Ureter (tissue), 1 donor: ENCODE data around the gene UPK3A. TPM values are rescaled to one million over a fixed set of nuclear protein-coding genes. Genes with fewer than 3 reads are reported as not detected.
"Not testable (repeated sequence)": the region's sequence is repeated elsewhere in the genome, so short reads cannot be mapped to it uniquely, and the experiment has no call there.

Experiments used
- DNase-seq: peaks from one replicate; pipeline ENCODE4 v3.0.0-alpha.2; 2020; ENCODE audit warnings: low spot score
- total RNA-seq: library from RNA; stranded (reverse); gene quantifications from one replicate; pipeline ENCODE4 v1.2.4, GENCODE V29; 2023
- donor health status: DM: yes; HTN: yes; CAD: no.

UPK3A gene
- total RNA-seq, 1 donor from 2014 or later: 233 TPM

DNA sequence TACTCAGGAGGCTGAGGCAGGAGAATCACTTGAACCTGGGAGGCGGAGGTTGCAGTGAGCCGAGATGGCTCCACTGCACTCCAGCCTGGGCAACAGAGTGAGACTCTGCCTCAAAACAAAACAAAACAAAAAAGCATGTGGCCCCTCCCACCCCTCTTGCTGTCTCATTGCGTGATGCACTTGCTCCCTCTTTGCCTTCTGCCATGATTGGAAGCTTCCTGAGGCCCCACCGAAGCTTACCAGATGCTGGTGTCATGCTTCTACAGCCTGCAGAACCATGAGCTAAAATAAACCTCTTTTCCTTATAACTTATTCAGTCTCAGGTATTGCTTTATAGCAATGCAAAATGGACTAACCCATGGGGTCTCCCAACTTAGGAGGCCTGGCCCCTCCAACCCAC, 26.8 kb upstream of the UPK3A start:
- DNase-seq: not testable (repeated sequence)

DNA sequence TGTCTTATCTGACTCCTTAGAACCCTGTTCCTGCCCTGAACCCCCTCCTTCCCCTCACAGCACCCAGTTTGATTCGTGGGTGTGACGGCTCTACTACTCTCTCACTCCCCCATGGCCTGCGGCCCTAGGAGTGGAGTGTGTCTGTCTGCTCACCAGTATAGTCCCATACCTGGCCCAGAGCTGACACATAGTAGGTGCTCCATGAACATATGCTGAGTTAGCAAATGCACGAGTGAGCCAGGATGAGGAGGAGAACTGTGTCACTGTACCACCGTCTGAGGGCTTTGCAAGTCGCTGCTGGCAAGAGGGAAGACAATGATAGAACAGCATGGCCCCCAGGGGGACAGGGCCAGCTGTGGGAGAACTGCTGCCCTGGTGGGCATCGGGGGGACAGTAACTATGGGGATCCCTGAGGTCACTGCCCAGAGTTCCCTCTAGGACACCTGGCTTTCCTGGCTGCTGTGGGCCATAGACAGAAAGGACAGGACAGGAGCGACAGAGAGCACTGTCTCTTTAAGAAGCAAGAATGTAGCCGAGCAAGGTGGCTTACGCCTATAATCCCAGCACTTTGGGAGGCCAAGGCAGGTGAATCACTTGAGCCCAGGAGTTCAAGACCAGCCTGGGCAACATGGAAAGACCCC, 24.9 kb upstream of the UPK3A start:
- DNase-seq: no peak

DNA sequence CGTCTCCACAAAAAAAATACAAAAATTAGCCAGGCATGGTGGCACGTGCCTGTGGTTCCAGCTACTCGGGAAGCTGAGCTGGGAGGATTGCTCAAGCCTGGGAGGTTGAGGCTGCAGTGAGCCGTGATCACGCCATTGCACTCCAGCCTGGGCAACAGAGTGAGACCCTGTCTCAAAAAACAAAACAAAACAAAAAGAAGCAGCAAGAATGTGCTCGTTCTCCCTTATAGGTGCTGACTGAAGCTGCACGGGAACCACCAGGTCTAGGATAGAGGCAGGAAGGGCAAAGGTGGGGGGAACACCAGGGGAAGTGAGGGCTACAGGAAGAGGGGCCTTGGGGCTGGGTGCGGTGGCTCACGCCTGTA, 24.4 kb upstream of the UPK3A start:
- not testable (repeated sequence) for DNase-seq

GRCh38 chr22:45261407-45262088, 23.2 kb upstream of the UPK3A start:
- no peak for DNase-seq

DNA sequence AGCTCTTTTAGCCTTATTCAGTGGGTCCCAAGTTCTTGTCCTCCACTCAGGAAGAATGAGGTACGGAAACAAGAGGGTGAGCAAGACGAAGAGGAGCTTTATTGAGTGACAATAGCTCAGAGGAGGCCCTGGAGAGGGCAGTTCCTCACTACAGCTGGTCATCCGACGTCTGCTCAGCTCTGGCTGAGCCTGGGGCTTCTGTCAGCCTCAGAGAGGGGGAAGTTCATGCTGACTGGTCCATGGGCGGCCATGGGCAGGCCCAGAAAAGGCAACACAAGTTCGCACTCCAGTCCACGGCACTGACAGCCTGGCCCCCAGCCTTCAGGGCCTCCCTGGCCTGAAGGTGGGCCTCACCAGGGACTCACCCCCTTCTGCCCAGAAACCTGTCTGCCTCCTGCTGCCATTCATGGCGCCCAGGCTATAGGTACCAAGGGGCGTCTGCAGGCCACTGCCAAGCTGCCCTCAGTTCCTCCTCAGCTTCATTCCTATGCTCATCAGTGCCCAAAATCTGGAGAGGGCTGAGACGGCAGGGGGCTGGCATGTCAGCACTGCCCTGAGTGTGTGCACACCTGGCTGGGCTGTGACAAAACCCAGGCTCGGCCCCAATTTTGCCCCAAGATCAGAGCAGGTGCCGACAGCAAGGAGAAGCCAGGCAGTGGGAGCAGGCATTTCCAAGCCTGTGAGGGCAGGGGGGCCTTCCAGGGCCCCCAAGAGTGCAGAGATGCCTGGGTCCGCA, 22.4 kb upstream of the UPK3A start:
- DNase-seq: no peak

GRCh38 chr22:45262931-45263462, 21.8 kb upstream of the UPK3A start:
- no peak for DNase-seq

DNA sequence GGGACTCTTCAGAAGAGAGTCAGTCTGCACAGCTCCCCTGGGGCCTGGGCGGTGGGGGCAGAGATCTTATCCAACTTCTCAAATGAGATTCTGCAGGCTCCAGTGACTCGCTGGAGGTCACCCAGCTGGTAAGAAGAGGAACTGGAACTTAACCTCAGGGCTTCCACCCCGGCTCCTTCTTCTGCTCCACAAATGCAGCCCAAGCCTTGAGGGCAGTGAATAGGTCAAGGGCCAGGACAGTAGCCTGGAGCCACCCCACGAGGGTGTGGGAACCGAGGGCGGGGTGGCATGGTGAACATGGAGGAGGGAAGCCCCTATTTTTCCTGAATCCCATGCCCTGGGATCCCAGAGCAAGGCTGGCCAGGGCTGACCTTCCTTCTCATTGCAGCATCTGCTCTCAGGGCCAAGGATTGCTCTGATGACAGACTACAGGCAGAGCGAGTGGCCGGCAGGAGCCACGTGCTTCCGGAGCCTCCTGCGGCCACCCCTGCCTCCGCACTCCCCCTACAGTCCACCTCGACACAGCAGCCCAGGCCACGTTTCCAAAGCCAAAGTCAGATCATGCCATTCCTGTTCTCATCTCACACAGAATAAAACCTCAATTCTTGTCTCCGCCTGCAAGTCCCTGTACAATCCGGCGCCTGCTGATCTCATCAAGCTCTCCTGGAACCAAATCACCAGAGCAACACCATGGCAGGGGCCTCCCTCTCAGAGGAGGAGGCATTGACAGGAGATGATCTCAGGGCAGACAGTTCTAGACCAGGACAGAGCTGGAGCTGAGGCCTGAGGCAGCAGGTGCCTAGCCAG, 21.1 kb upstream of the UPK3A start:
- peak; percentile 80 for DNase-seq

GRCh38 chr22:45265535-45265934, 19.2 kb upstream of the UPK3A start:
- DNase-seq: no peak

GRCh38 chr22:45268167-45268957, 16.4 kb upstream of the UPK3A start:
- no peak for DNase-seq

- peak; percentile 84 for DNase-seq
These were observed 15.5 kb upstream of the UPK3A start for GRCh38 chr22:45268958-45269844.

- DNase-seq: no peak
These were observed 14.4 kb upstream of the UPK3A start for GRCh38 chr22:45270095-45271020.

- DNase-seq: no peak
These were observed 13.0 kb upstream of the UPK3A start for GRCh38 chr22:45271667-45272201.

DNA sequence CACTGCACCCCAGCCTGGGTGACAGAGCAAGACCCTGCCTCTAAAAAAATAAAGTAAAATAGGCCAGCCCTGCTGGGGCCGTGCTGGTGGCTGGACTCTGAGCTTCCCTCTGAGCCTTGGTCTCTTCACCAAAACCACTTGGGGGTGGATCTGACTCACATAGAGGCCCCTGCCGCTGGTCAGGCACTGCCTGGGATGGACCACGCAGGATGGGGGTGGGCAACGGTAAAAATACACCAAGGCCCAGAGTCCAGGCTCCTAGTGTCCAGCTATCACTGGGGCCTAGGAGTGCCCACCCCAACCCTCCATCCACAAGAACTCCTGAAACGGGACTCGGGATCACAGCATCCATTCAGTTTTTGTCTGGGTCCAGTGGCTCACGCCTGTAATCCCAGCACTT, 12.3 kb upstream of the UPK3A start:
- no peak for DNase-seq

GRCh38 chr22:45273452-45274075, 11.2 kb upstream of the UPK3A start:
- no peak for DNase-seq

- no peak for DNase-seq
These were observed 8.1 kb upstream of the UPK3A start for GRCh38 chr22:45276507-45277105.

GRCh38 chr22:45277720-45278119, 7.0 kb upstream of the UPK3A start:
- not testable (repeated sequence) for DNase-seq

- DNase-seq: no peak
These were observed 6.6 kb upstream of the UPK3A start for GRCh38 chr22:45278125-45278524.

GRCh38 chr22:45280587-45280980, 4.2 kb upstream of the UPK3A start:
- no peak for DNase-seq
